Naive thymus-derived CD8-positive, alpha-beta T cell (primary cell): ENCODE results near the gene JAKMIP2. TPM values are rescaled to one million over a fixed set of nuclear protein-coding genes. Genes with fewer than 3 reads are reported as not detected.
"Not testable (repeated sequence)": the region's sequence is repeated elsewhere in the genome, so short reads cannot be mapped to it uniquely, and the experiment has no call there.

ENCODE experiments used
- ATAC-seq, 2 donors: fragments of 150-1000 bp; cut with Tn5 transposase in 1 of 2; sonication (Bioruptor Pico), chemical (Tn5 transposase) in 1 of 2; 1 replicate in 1 of 2; 2 replicates in 1 of 2; pipeline ENCODE4 v1.10.0; 2021; ENCODE audit warnings: mild to moderate bottlenecking in 2 of 2, moderate library complexity in 2 of 2
- POLR2A ChIA-PET: fragments of 350-600 bp; sonication (Branson Sonifier 250); formaldehyde crosslinking; loops from one replicate; lab custom pipeline; 2021; ENCODE audit warnings: antibody characterized with exemption; lab: Charles Lee
- DNase-seq, 10 donors: peaks; one replicate each; pipeline versions ENCODE4 v3.0.0 to v3.0.0-alpha.2; 2020 to 2022
- H3K27ac Mint-ChIP-seq, 10 donors: one replicate each; pipeline ENCODE4 v1.8.0; 2020 to 2022; ENCODE audit warnings: mild to moderate bottlenecking in 10 of 10, mixed read lengths in 10 of 10, moderate library complexity in 4 of 10, inconsistent platforms in 1 of 10
- H3K27me3 Mint-ChIP-seq, 5 donors: one replicate each; pipeline ENCODE4 v1.8.0; 2021 to 2022; ENCODE audit warnings: mixed read lengths in 5 of 5
- H3K36me3 Mint-ChIP-seq, 3 donors: one replicate each; pipeline ENCODE4 v1.8.0; 2020 to 2022; ENCODE audit warnings: mixed read lengths in 3 of 3, mild to moderate bottlenecking in 2 of 3, inconsistent platforms in 1 of 3
- H3K4me1 Mint-ChIP-seq, 4 donors: one replicate each; pipeline ENCODE4 v1.8.0; 2021 to 2022; ENCODE audit warnings: mixed read lengths in 4 of 4
- H3K4me3 Mint-ChIP-seq, 10 donors: one replicate each; pipeline ENCODE4 v1.8.0; 2020 to 2022; ENCODE audit warnings: mild to moderate bottlenecking in 10 of 10, mixed read lengths in 10 of 10, moderate library complexity in 6 of 10, inconsistent platforms in 1 of 10
- H3K9me3 Mint-ChIP-seq, 9 donors: one replicate each; pipeline ENCODE4 v1.8.0; 2020 to 2022; ENCODE audit warnings: mixed read lengths in 9 of 9, mild to moderate bottlenecking in 3 of 9, inconsistent platforms in 1 of 9, moderate library complexity in 1 of 9
- polyA plus RNA-seq, 3 donors: library from polyadenylated mRNA; unstranded; fragments of 300-500 nt; fragmentation: Illumina TruSeq; gene quantifications; one replicate each; pipeline ENCODE4 v1.2.3, GENCODE V29; 2021
- total RNA-seq, 8 experiments: library from RNA in 2 of 8; stranded (reverse) in 2 of 8; gene quantifications; one replicate each; pipeline ENCODE4 v1.2.3 and lab custom pipeline; 2021 to 2026

Gene JAKMIP2
- total and polyA plus RNA-seq, 5 experiments from 2014 or later = 0.44 to 3.5 (median 0.51) TPM

DNA sequence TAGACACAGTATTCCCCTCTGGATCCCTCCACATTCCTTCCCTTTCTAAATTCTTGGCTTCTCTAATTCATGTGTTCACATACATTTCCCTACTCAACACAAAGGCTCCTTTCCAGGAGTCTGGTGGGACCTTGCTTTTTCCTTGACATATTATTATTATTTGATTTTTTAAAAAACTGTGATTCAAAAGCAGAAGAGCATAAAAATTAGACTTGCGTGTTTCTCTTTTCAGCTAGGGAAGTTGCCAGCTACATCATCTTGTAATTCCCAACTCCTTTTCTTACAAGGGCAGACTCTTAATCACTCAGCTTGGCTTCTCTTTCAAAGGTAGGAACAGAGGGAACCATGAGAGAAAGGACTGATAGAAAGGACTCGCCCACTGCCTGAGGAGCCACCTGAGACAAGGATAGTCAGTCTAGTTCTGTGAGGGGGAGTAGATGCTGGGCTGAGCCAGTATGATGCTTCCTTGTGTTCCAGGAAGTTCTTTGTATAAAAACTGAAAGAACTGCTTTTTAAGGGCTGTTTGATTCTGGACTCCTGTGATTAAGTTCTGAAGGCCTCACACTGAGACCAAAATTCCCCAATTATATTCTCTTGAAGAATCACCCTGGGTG, 221.7 kb downstream of the JAKMIP2 start:
- H3K4me1 Mint-ChIP-seq = no peaks in the 10 kb centered on the region
- no peak overlapping the region for H3K4me3 Mint-ChIP-seq
- ATAC-seq (no peak), DNase-seq (no peak)
- H3K9me3 Mint-ChIP-seq = no peaks in the 10 kb centered on the region
- peaks cover 0 to 5% (median 2%) of the 10 kb centered on the region in 5 donors for H3K27me3 Mint-ChIP-seq
- no peaks in the 10 kb centered on the region for H3K36me3 Mint-ChIP-seq
- POLR2A ChIA-PET = no interaction called here
- no peak overlapping the region for H3K27ac Mint-ChIP-seq

- no peak for DNase-seq
- H3K27ac Mint-ChIP-seq = no peak overlapping the region
- H3K9me3 Mint-ChIP-seq = no peaks in the 10 kb centered on the region
- H3K4me1 Mint-ChIP-seq = no peaks in the 10 kb centered on the region
- no peaks in the 10 kb centered on the region for H3K36me3 Mint-ChIP-seq
- POLR2A ChIA-PET = no interaction called here
- peaks cover 0 to 5% (median 2%) of the 10 kb centered on the region in 5 donors for H3K27me3 Mint-ChIP-seq
- ATAC-seq = no peak
- H3K4me3 Mint-ChIP-seq = no peak overlapping the region
These were observed 222.8 kb downstream of the JAKMIP2 start for GRCh38 chr5:147559749-147560148.

DNA sequence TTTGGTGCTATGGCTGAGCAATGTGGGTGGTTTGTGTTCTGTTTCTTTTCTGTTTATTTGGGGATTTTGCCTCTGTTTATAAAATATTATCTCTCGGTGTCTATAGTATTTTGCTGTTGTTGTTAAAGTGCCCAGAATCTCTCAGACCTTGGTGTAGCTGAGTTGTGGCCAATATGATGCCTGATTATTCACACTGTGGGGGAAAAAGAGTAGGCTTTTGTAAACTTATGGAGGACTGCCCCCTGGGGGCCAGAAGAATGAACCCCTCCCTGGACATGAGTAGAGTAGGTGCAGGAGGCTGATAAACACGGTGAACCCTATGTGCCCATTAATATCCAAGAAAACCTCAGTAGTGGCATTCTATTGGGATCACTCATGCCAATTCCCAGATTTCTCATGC, 223.7 kb downstream of the JAKMIP2 start:
- H3K4me3 Mint-ChIP-seq = no peak overlapping the region
- no peak overlapping the region for H3K27ac Mint-ChIP-seq
- POLR2A ChIA-PET = no interaction called here
- H3K27me3 Mint-ChIP-seq = peaks cover 0 to 8% (median 2%) of the 10 kb centered on the region in 5 donors
- H3K4me1 Mint-ChIP-seq = no peaks in the 10 kb centered on the region
- peaks cover 0 to 3% (median 0%) of the 10 kb centered on the region in 9 donors for H3K9me3 Mint-ChIP-seq
- ATAC-seq = no peak
- DNase-seq = no peak
- H3K36me3 Mint-ChIP-seq = no peaks in the 10 kb centered on the region

- DNase-seq (no peak), ATAC-seq (no peak)
- no peaks in the 10 kb centered on the region for H3K4me1 Mint-ChIP-seq
- POLR2A ChIA-PET = interaction anchor here (0.7 kb wide), 1 partner anchor 67 kb away, joined by 3 read pairs; no protein-coding TSS in a partner anchor
- no peak overlapping the region for H3K4me3 Mint-ChIP-seq
- peaks cover 0 to 3% (median 0%) of the 10 kb centered on the region in 9 donors for H3K9me3 Mint-ChIP-seq
- no peaks in the 10 kb centered on the region for H3K36me3 Mint-ChIP-seq
- H3K27me3 Mint-ChIP-seq = peaks cover 0 to 9% (median 2%) of the 10 kb centered on the region in 5 donors
- no peak overlapping the region for H3K27ac Mint-ChIP-seq
These were observed 224.4 kb downstream of the JAKMIP2 start for GRCh38 chr5:147557876-147558745.

GRCh38 chr5:147555176-147555575, 227.4 kb downstream of the JAKMIP2 start:
- Mint-ChIP-seq H3K36me3 (no peaks in the 10 kb centered on the region), H3K9me3 (peaks cover 0 to 8% (median 0%) of the 10 kb centered on the region in 9 donors), H3K27ac (peak overlapping the region in 1 of 10 donors; percentile 57), H3K4me3 (no peak overlapping the region), H3K4me1 (no peaks in the 10 kb centered on the region), H3K27me3 (peaks cover 0 to 8% (median 5%) of the 10 kb centered on the region in 5 donors)
- POLR2A ChIA-PET = no interaction called here
- ATAC-seq = no peak
- DNase-seq = no peak

GRCh38 chr5:147554261-147554817, 228.2 kb downstream of the JAKMIP2 start:
- ATAC-seq (no peak), DNase-seq (no peak)
- peaks cover 0 to 8% (median 1%) of the 10 kb centered on the region in 9 donors for H3K9me3 Mint-ChIP-seq
- peaks cover 0 to 11% (median 5%) of the 10 kb centered on the region in 5 donors for H3K27me3 Mint-ChIP-seq
- H3K4me3 Mint-ChIP-seq = no peak overlapping the region
- H3K4me1 Mint-ChIP-seq = no peaks in the 10 kb centered on the region
- POLR2A ChIA-PET = no interaction called here
- no peaks in the 10 kb centered on the region for H3K36me3 Mint-ChIP-seq
- no peak overlapping the region for H3K27ac Mint-ChIP-seq

DNA sequence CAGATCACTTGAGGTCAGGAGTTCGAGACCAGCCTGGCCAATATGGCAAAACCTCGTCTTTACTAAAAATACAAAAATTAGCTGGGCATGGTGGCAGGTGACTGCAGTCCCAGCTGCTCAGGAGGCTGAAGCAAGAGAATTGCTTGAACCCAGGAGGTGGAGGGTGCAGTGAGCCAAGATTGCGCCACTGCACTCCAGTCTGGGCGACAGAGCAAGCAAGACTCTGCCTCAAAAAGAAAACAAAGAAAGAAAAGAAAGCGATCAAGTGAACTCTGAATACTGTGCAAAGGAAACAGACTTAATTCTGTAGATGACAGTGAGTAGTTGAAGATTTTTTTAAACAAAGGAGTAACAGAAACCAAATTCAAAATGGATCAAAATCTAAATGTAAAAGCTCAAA, 228.7 kb downstream of the JAKMIP2 start:
- H3K9me3 Mint-ChIP-seq, H3K27ac Mint-ChIP-seq, DNase-seq, H3K36me3 Mint-ChIP-seq, POLR2A ChIA-PET, H3K4me3 Mint-ChIP-seq, ATAC-seq, H3K4me1 Mint-ChIP-seq: not testable (repeated sequence)
- peaks cover 0 to 11% (median 5%) of the 10 kb centered on the region in 5 donors for H3K27me3 Mint-ChIP-seq

GRCh38 chr5:147552897-147553296, 229.6 kb downstream of the JAKMIP2 start:
- H3K27me3 Mint-ChIP-seq = peaks cover 0 to 11% (median 5%) of the 10 kb centered on the region in 5 donors
- no peaks in the 10 kb centered on the region for H3K36me3 Mint-ChIP-seq
- ATAC-seq (no peak), DNase-seq (no peak)
- no peak overlapping the region for H3K27ac Mint-ChIP-seq
- POLR2A ChIA-PET = no interaction called here
- H3K4me3 Mint-ChIP-seq = no peak overlapping the region
- H3K4me1 Mint-ChIP-seq = no peaks in the 10 kb centered on the region
- peaks cover 0 to 8% (median 2%) of the 10 kb centered on the region in 9 donors for H3K9me3 Mint-ChIP-seq

DNA sequence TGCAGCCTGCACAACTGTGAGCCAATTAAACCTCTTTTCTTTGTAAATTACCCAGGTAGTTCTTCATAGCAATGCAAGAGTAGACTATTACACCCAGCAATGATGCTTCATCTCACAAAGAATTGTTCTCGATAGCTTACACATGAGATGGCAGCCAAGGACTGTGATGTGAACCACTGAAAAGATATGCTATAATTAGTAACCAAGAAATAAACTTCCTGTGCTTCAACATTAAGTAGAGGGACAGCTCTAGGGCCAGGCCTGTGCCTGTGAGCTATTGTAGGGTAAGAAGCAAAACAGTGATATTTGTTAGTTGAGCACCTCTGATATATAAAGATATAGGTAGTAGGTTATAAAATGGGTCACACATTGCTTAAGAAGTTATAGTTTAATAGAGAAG, 230.9 kb downstream of the JAKMIP2 start:
- no peak overlapping the region for H3K4me3 Mint-ChIP-seq
- H3K27me3 Mint-ChIP-seq = peaks cover 0 to 11% (median 5%) of the 10 kb centered on the region in 5 donors
- ATAC-seq (no peak), DNase-seq (no peak)
- H3K9me3 Mint-ChIP-seq = peaks cover 0 to 8% (median 2%) of the 10 kb centered on the region in 9 donors
- POLR2A ChIA-PET = no interaction called here
- no peaks in the 10 kb centered on the region for H3K36me3 Mint-ChIP-seq
- no peaks in the 10 kb centered on the region for H3K4me1 Mint-ChIP-seq
- no peak overlapping the region for H3K27ac Mint-ChIP-seq

DNA sequence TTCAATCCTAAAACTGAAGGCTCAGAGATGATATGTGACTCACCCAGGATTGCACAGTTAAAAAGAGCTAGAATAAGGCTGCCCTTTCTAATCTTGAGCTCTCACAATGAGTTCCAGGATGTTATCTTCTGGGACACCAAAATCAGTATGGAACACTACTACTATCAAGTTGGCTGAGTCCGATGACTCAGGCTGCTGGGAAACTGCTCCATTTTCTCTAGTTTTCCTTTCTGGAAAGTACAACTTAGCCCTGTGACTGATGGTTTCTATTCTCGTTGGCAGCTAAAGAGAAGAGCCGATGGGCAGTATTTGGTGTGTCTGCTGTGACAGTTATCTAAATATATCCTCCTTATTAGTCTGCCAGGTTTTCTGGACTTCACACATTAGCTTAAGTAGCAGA, 234.8 kb downstream of the JAKMIP2 start:
- ATAC-seq (no peak), DNase-seq (no peak)
- POLR2A ChIA-PET = no interaction called here
- Mint-ChIP-seq H3K9me3 (peaks cover 0 to 8% (median 4%) of the 10 kb centered on the region in 9 donors), H3K4me1 (no peaks in the 10 kb centered on the region), H3K27me3 (peaks cover 0 to 8% (median 4%) of the 10 kb centered on the region in 5 donors), H3K36me3 (no peaks in the 10 kb centered on the region), H3K4me3 (no peak overlapping the region), H3K27ac (no peak overlapping the region)

GRCh38 chr5:147544556-147544955, 238.0 kb downstream of the JAKMIP2 start:
- Mint-ChIP-seq H3K27me3 (peaks cover 0 to 4% (median 3%) of the 10 kb centered on the region in 5 donors), H3K36me3 (no peaks in the 10 kb centered on the region), H3K4me1 (no peaks in the 10 kb centered on the region), H3K9me3 (peaks cover 0 to 5% (median 0%) of the 10 kb centered on the region in 9 donors), H3K27ac (no peak overlapping the region), H3K4me3 (no peak overlapping the region)
- DNase-seq (no peak), ATAC-seq (no peak)
- POLR2A ChIA-PET = no interaction called here

DNA sequence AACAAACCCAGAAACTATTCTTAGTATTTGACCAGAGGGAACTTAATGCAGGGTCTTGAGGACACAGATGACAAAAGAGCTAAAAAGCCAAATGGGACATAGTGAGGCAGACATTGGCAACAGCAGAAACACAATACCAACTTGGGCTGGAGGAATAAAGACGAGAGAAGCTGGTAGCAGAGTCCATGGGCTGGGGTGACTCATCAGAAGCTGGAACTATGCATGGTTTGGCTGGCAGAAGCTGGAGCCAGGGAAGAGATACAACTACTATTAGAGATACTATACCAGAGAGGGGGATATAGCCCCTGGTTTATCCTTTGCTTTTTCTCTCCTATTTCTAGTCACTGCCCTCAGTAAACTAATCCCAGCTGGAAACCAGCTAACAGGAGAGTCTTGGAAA, 243.5 kb downstream of the JAKMIP2 start:
- H3K27me3 Mint-ChIP-seq = peaks cover 0 to 4% (median 0%) of the 10 kb centered on the region in 5 donors
- POLR2A ChIA-PET = no interaction called here
- no peaks in the 10 kb centered on the region for H3K9me3 Mint-ChIP-seq
- H3K4me1 Mint-ChIP-seq = no peaks in the 10 kb centered on the region
- H3K4me3 Mint-ChIP-seq = no peak overlapping the region
- DNase-seq = no peak
- no peak overlapping the region for H3K27ac Mint-ChIP-seq
- no peak for ATAC-seq
- H3K36me3 Mint-ChIP-seq = no peaks in the 10 kb centered on the region

DNA sequence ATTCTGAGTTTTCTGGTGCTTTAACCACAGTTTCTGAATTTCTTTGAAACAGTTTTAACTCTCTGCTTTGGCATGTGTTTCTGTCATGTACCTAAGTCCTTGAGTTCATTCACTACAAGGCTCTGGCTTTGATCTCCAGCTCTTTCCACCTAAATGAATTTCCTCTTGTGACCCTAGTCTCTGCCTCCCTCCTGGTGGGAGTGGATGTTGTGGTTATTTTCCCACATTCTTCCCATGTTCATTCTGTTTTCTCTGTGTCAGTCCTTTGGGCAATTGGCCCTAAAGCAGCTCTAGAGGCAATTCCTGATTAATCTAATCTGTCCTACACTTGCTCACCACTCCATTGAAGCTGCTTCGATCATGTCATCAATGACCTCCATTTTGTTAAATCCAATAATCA, 244.3 kb downstream of the JAKMIP2 start:
- Mint-ChIP-seq H3K27me3 (peaks cover 0 to 4% (median 0%) of the 10 kb centered on the region in 5 donors), H3K9me3 (no peaks in the 10 kb centered on the region), H3K27ac (no peak overlapping the region), H3K36me3 (no peaks in the 10 kb centered on the region), H3K4me1 (no peaks in the 10 kb centered on the region), H3K4me3 (no peak overlapping the region)
- POLR2A ChIA-PET = no interaction called here
- ATAC-seq = no peak
- no peak for DNase-seq
